IMR-90 (cell line): Measurements from ENCODE around the gene THNSL1. TPM values are rescaled to one million over a fixed set of nuclear protein-coding genes. Genes with fewer than 3 reads are reported as not detected.

Experiments used
- ATAC-seq: fragments of 200-7000 bp; cut with Tn5 transposase; 2 replicates; pipeline ENCODE4 v1.9.1; 2020; ENCODE audit warnings: low read depth, mild to moderate bottlenecking, moderate library complexity
- BruUV-seq: library from RNA; stranded (reverse); fragments of 400-500 nt; replicated peaks from 2 replicates; lab custom pipeline; 2021; lab: Mats Ljungman, UMichigan
- CTCF ChIA-PET: fragments of 300-600 bp; formaldehyde crosslinking; extraction: SDS; loops from one replicate; lab custom pipeline; 2021; ENCODE audit warnings: antibody characterized with exemption; lab: Yijun Ruan, JAX
- POLR2A ChIA-PET: fragments of 300-600 bp; sonication (Branson Sonifier 250); formaldehyde crosslinking; loops from one replicate; lab custom pipeline; 2022; ENCODE audit warnings: antibody characterized with exemption; ENCODE audit not compliant: unreplicated experiment; lab: Charles Lee
- DNase-seq: peaks from one replicate; pipeline ENCODE4 v3.0.0; 2013
- H2AFZ ChIP-seq: replicated peaks from 2 replicates; pipeline ENCODE3; 2013; ENCODE audit warnings: low read length, mild to moderate bottlenecking; ENCODE audit not compliant: poor library complexity
- H2AK5ac ChIP-seq: 2 replicates; pipeline ENCODE4 v1.6.1; 2013; ENCODE audit warnings: low read depth, low read length, inconsistent platforms
- H2AK9ac ChIP-seq: replicated peaks from 2 replicates; pipeline ENCODE3; 2013; ENCODE audit warnings: mild to moderate bottlenecking, low read depth, low read length, moderate library complexity; ENCODE audit not compliant: poor library complexity
- H2BK120ac ChIP-seq: 2 replicates; pipeline ENCODE4 v1.6.1; 2013; ENCODE audit warnings: low read depth, low read length, inconsistent platforms
- H2BK15ac ChIP-seq: 3 replicates; pipeline ENCODE4 v1.6.1; 2013; ENCODE audit warnings: low read depth, low read length, inconsistent platforms
- H2BK20ac ChIP-seq: 2 replicates; pipeline ENCODE4 v1.6.1; 2013; ENCODE audit warnings: low read depth, mild to moderate bottlenecking, inconsistent platforms, low read length, moderate library complexity
- H2BK5ac ChIP-seq: 2 replicates; pipeline ENCODE4 v1.6.1; 2013; ENCODE audit warnings: mild to moderate bottlenecking, low read depth, low read length, inconsistent platforms; ENCODE audit not compliant: poor library complexity, severe bottlenecking
- H3K14ac ChIP-seq: replicated peaks from 2 replicates; pipeline ENCODE4 v1.6.1; 2013; ENCODE audit warnings: low read depth, low read length, inconsistent platforms
- H3K18ac ChIP-seq: 2 replicates; pipeline ENCODE4 v1.6.1; 2013; ENCODE audit warnings: low read depth, low read length, control low read depth
- H3K23ac ChIP-seq: 2 replicates; pipeline ENCODE4 v1.6.1; 2013; ENCODE audit warnings: low read depth, low read length, inconsistent platforms
- H3K27ac ChIP-seq: 2 replicates; pipeline ENCODE4 v1.5.1; 2013; ENCODE audit warnings: mild to moderate bottlenecking, control low read depth, low read length; ENCODE audit not compliant: insufficient read depth
- H3K27me3 ChIP-seq: 2 replicates; pipeline ENCODE4 v1.6.1; 2013; ENCODE audit warnings: low read length; ENCODE audit not compliant: control insufficient read depth, insufficient read depth
- H3K36me3 ChIP-seq: 2 replicates; pipeline ENCODE4 v1.6.1; 2013; ENCODE audit warnings: low read length, mixed read lengths; ENCODE audit not compliant: control insufficient read depth, insufficient read depth
- H3K4ac ChIP-seq: 2 replicates; pipeline ENCODE4 v1.6.1; 2013; ENCODE audit warnings: low read depth, low read length, inconsistent platforms
- H3K4me1 ChIP-seq: 2 replicates; pipeline ENCODE4 v1.6.1; 2013; ENCODE audit warnings: low read length, mixed read lengths; ENCODE audit not compliant: control insufficient read depth, insufficient read depth
- H3K4me2 ChIP-seq: 2 replicates; pipeline ENCODE4 v1.6.1; 2013; ENCODE audit warnings: low read depth, mild to moderate bottlenecking, control low read depth, low read length, moderate library complexity
- H3K4me3 ChIP-seq: 2 replicates; pipeline ENCODE4 v1.5.1; 2013; ENCODE audit warnings: low read depth, mild to moderate bottlenecking, control low read depth, low read length, moderate library complexity; ENCODE audit not compliant: insufficient read depth
- H3K56ac ChIP-seq: 2 replicates; pipeline ENCODE4 v1.6.1; 2013; ENCODE audit warnings: low read length, inconsistent platforms; ENCODE audit not compliant: insufficient read depth; ENCODE audit errors: extremely low read depth
- H3K79me1 ChIP-seq, 2 experiments: 2 replicates each; pipeline ENCODE4 v1.6.1; 2013; ENCODE audit warnings: low read length in 2 of 2, inconsistent platforms in 1 of 2, low read depth in 1 of 2
- H3K9ac ChIP-seq: 2 replicates; pipeline ENCODE4 v1.6.1; 2013; ENCODE audit warnings: low read depth, low read length, control low read depth
- H3K9me1 ChIP-seq: 2 replicates; pipeline ENCODE4 v1.6.1; 2013; ENCODE audit warnings: low read length, inconsistent platforms; ENCODE audit not compliant: insufficient read depth
- H3K9me3 ChIP-seq: 2 replicates; pipeline ENCODE4 v1.6.1; 2013; ENCODE audit warnings: low read length; ENCODE audit not compliant: control insufficient read depth, insufficient read depth
- H4K20me1 ChIP-seq: 2 replicates; pipeline ENCODE4 v1.6.1; 2013; ENCODE audit warnings: low read length, inconsistent platforms; ENCODE audit not compliant: insufficient read depth
- H4K5ac ChIP-seq: 2 replicates; pipeline ENCODE4 v1.6.1; 2013; ENCODE audit warnings: mild to moderate bottlenecking, low read depth, low read length, control low read depth
- H4K8ac ChIP-seq, 2 experiments: 2 replicates each; pipeline ENCODE4 v1.6.1; 2013; ENCODE audit warnings: low read depth in 2 of 2, low read length in 2 of 2, control low read depth in 1 of 2, inconsistent platforms in 1 of 2
- H4K91ac ChIP-seq: 2 replicates; pipeline ENCODE4 v1.6.1; 2013; ENCODE audit warnings: low read depth, low read length, inconsistent platforms; ENCODE audit not compliant: insufficient read depth
- CEBPB ChIP-seq: IDR thresholded peaks from 2 replicates; pipeline ENCODE4 v1.6.1; 2012; ENCODE audit warnings: low read depth, low read length, improper control_type of control experiment
- CHD1 ChIP-seq: IDR thresholded peaks from 2 replicates; pipeline ENCODE4 v1.6.1; 2012; ENCODE audit warnings: low read depth, low read length, improper control_type of control experiment
- MAZ ChIP-seq: IDR thresholded peaks from 2 replicates; pipeline ENCODE4 v1.6.1; 2012; ENCODE audit warnings: low read depth, mild to moderate bottlenecking, low read length, improper control_type of control experiment, moderate library complexity, borderline replicate concordance
- NFE2L2 ChIP-seq: fragments of 150-350 bp; IDR thresholded peaks from 2 replicates; pipeline ENCODE4 v1.6.1; 2016; ENCODE audit warnings: low read depth, mild to moderate bottlenecking, low read length
- RFX5 ChIP-seq: IDR thresholded peaks from 2 replicates; pipeline ENCODE4 v1.8.0; 2012; ENCODE audit warnings: low read depth, mild to moderate bottlenecking, low read length, moderate library complexity
- WGBS, 2 experiments: methylation state at CpG; one replicate each; pipeline versions ENCODE4 v1.1.5 to v1.1.7; 2013; ENCODE audit warnings: missing lambda C conversion rate in 2 of 2; ENCODE audit not compliant: insufficient read length in 1 of 2; ENCODE audit errors: extremely low coverage in 2 of 2; 5-methylcytosine and 5-hydroxymethylcytosine counted together
- dilution Hi-C: fragments of 300-500 bp; cut with HindIII; formaldehyde crosslinking; loops from one replicate; pipeline ENCODE4 v1.14.3; 2018; ENCODE audit warnings: low sequenced_read_pairs; ENCODE audit not compliant: unreplicated experiment
- in situ Hi-C: fragments of 300-500 bp; cut with MboI; formaldehyde crosslinking; loops from 3 replicates; pipeline ENCODE4 v1.14.3; 2019; ENCODE audit warnings: low sequenced_read_pairs, inconsistent platforms, mixed read lengths
- intact Hi-C: fragments of 100-400 bp; cut with micrococcal nuclease; formaldehyde crosslinking; loops from 2 replicates; pipeline ENCODE4 v1.10.0; 2022
- polyA plus RNA-seq, 3 experiments: library from polyadenylated mRNA; depleted of rRNA; stranded (reverse); fragments of >200 nt; gene quantifications; 2 replicates each; pipeline ENCODE4 v1.2.3, GENCODE V29; 2012; ENCODE audit warnings: low replicate concordance in 1 of 3
- total RNA-seq: library from RNA; depleted of rRNA; stranded (reverse); fragments of >200 nt; gene quantifications from 2 replicates; pipeline ENCODE4 v1.2.3, GENCODE V29; 2012

Gene THNSL1
- total and polyA plus RNA-seq, 2 of the 4 experiments (the other 2 are of a cell fraction) = 1.3 to 2.0 TPM

DNA sequence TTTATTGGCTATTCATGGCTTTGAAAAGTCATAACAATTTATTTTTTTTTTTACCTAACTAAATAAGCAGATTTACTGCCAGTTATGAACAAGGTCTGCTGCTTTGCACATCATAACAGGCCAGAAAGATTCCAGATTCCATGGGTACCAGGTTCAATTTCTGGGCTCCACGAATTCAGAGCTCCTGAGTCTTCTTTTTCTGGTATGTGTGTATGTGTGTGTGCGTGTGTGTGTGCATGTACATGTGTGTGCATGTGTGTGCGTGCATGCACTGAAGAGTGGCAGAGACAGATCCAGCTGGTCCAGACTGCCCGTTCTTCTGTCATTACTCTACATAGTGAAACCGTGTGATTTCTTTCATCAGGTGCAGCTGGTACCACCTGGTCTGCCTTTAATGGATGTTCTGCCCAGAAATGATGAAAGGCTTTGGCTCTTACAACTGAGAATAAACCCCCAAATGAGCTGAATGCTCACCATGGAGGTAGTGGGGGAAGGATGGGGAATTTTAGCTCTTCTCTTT, 49.4 kb upstream of the THNSL1 start:
- Histone ChIP-seq H3K56ac (no peak overlapping the region), H3K4me3 (no peak overlapping the region), H4K5ac (no peak overlapping the region), H4K8ac (no peak overlapping the region), H3K4me1 (no peaks in the 10 kb centered on the region), H2AK5ac (no peak overlapping the region), H3K23ac (no peak overlapping the region), H3K27me3 (no peaks in the 10 kb centered on the region; the same call in 1 of the 2 replicates), H2BK15ac (no peak overlapping the region), H3K36me3 (no peaks in the 10 kb centered on the region), H3K9me3 (no peaks in the 10 kb centered on the region), H4K20me1 (no peaks in the 10 kb centered on the region), H3K14ac (no peak overlapping the region), H2AK9ac (no peak overlapping the region), H3K18ac (no peak overlapping the region), H2BK5ac (no peak overlapping the region), H2AFZ (no peak overlapping the region), H2BK20ac (no peak overlapping the region), H3K79me1 (no peaks in the 10 kb centered on the region), H3K4ac (no peak overlapping the region), H3K9ac (no peak overlapping the region), H3K27ac (no peak overlapping the region), H4K91ac (no peak overlapping the region), H3K4me2 (no peak overlapping the region), H3K9me1 (no peaks in the 10 kb centered on the region), H2BK120ac (no peak overlapping the region)
- DNase-seq (no peak), ATAC-seq (no peak)
- no TSS peak for BruUV-seq
- dilution Hi-C loops (no loop called here), intact Hi-C loops (no loop called here), in situ Hi-C loops (loop anchor here (25.0 kb wide), 1 partner anchor 255 kb away; the partner anchor contains the start of gene ARHGAP21)
- 83% methylated on average over 1 of the region's 5 CpGs; no CpG with 5 or more reads in 1 of the 2 experiments for WGBS, 2 experiments
- POLR2A ChIA-PET = no interaction called here
- TF ChIP-seq NFE2L2 = no peak
- TF ChIP-seq RFX5 = no peak
- TF ChIP-seq CEBPB = no peak
- no peak for TF ChIP-seq CHD1
- no peak for TF ChIP-seq MAZ
- CTCF ChIA-PET = no interaction called here
